PC-9 (cell line): Measurements from ENCODE around the gene PITPNM3.

Source experiments
- EZH2 ChIP-seq: fragments of 200-600 bp; sonication (generic); IDR thresholded peaks from 2 replicates; pipeline ENCODE4 v1.8.0; 2017; ENCODE audit warnings: antibody characterized with exemption, low read depth
- TF ChIP-seq, protein P1 (sequence below): fragments of 200-600 bp; sonication (generic); conservative IDR thresholded peaks from 2 replicates; pipeline ENCODE4 v1.6.1; 2017; ENCODE audit warnings: mixed run types, antibody characterized with exemption, mild to moderate bottlenecking, moderate library complexity

DNA sequence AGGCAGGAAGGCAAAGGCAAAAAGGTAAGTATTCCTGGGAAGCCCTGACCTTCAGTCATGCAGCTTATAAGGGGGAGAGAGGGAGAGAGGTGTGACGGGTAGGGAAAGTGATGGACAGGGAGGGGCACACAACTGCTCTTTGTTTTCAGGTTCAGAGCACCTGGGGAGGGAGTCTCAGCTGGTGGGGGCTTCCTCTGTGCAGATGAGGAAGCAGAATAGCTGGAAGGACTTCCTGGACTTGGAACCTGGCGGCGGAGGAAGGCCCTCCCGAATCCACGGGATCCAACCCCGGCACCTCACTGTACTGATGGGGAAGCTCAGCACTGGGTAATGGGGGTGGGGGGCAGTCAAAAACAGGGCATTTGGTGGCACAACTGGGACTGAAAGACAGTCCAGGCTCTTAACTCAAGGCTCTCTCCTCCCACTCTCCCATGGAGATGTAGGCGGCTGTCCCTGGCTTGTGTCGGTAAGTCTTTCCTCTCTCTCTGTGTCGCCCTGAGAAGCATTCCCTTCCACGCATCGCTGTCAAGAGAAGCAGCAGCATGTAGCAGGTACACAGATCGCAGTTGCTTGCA is 11.9 kb upstream of the PITPNM3 start:
- TF ChIP-seq, protein P1, sequence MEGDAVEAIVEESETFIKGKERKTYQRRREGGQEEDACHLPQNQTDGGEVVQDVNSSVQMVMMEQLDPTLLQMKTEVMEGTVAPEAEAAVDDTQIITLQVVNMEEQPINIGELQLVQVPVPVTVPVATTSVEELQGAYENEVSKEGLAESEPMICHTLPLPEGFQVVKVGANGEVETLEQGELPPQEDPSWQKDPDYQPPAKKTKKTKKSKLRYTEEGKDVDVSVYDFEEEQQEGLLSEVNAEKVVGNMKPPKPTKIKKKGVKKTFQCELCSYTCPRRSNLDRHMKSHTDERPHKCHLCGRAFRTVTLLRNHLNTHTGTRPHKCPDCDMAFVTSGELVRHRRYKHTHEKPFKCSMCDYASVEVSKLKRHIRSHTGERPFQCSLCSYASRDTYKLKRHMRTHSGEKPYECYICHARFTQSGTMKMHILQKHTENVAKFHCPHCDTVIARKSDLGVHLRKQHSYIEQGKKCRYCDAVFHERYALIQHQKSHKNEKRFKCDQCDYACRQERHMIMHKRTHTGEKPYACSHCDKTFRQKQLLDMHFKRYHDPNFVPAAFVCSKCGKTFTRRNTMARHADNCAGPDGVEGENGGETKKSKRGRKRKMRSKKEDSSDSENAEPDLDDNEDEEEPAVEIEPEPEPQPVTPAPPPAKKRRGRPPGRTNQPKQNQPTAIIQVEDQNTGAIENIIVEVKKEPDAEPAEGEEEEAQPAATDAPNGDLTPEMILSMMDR: no peak
- no peak for TF ChIP-seq EZH2
